ENCODE measurements around the gene TAS2R7.

DNA sequence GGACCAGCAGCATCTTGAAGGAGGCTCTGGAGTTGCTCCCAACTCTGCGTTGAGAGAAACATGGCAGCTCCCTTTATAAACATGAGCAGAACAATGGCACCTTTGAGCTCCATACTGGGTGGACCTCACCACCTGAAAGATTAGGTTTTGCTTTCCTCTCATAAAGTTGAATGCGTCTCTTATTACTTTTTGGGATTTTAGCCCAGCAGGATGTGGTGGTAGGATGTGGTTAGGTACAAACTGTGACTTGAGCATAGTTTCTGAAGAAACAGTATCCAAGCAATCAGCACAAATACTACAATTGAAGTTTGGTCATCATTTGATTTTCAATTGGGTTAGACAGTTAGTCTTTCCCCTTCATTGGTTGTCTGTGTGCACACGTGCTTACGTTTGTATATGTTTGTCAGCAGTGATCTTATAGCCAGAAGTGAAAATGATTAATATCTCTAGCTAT lies 47.0 kb upstream of the TAS2R7 start, which contains the start of gene PRR4:
- TF ChIP-seq EP300 (IDR thresholded peaks at IDR 0.05) (no peak), CTCF (IDR thresholded peaks at IDR 0.05) (no peak), POLR2AphosphoS5 (IDR thresholded peaks at IDR 0.05) (no peak), POLR2A (IDR thresholded peaks at IDR 0.05) (no peak)
